Activated T-cell treated with anti-CD3 and anti-CD28 coated beads, Interleukin-2, amount 50 U/mL, for 4 hours (primary cell): ENCODE results near the gene GATAD1. TPM values are rescaled to one million over a fixed set of nuclear protein-coding genes. Genes with fewer than 3 reads are reported as not detected.
"Not testable (repeated sequence)": the region's sequence is repeated elsewhere in the genome, so short reads cannot be mapped to it uniquely, and the experiment has no call there.

Experiments used
- ATAC-seq, 2 donors: fragments of 200-7000 bp; cut with Tn5 transposase; one replicate each; pipeline ENCODE4 v1.10.0; 2021
- DNase-seq: peaks from one replicate; pipeline ENCODE4 v3.0.0-alpha.2; 2020
- H3K27me3 Mint-ChIP-seq: one replicate; pipeline ENCODE4 v1.8.0; 2021; ENCODE audit warnings: low read depth, mixed read lengths
- H3K36me3 Mint-ChIP-seq: one replicate; pipeline ENCODE4 v1.8.0; 2022; ENCODE audit warnings: mixed read lengths; ENCODE audit not compliant: insufficient read depth
- H3K4me1 Mint-ChIP-seq: one replicate; pipeline ENCODE4 v1.8.0; 2021; ENCODE audit warnings: low read depth, mixed read lengths
- H3K4me3 Mint-ChIP-seq: one replicate; pipeline ENCODE4 v1.8.0; 2021; ENCODE audit warnings: mild to moderate bottlenecking, moderate library complexity, mixed read lengths
- H3K9me3 Mint-ChIP-seq: one replicate; pipeline ENCODE4 v1.8.0; 2021; ENCODE audit warnings: mixed read lengths
- total RNA-seq, 3 donors: library from RNA; stranded (reverse); gene quantifications; one replicate each; pipeline ENCODE4 v1.2.1, GENCODE V29; 2021

The GATAD1 gene
- total RNA-seq, 3 donors from 2014 or later, result 8.4 to 12.2 (median 10.4) TPM

DNA sequence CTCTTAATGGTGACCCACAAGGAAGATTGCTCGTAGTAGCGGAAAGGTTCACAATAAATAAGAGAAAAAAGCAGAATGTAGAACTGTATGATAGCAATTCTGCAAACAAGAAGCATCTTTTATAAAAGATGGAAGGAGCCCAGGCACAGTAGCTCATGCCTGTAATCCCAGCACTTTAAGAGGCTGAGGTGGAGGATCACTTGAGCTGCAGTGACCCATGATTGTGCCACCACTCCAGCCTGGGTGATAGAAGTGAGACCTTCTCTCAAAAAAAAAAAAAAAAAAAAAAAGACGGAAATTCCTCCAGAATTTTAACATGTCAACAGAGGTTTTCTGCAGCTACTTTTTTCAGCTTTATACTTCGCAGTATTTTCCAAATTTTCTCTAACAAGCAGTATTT, 13.2 kb downstream of the GATAD1 start:
- no peaks in the 10 kb centered on the region for H3K9me3 Mint-ChIP-seq
- DNase-seq, result no peak
- no peaks in the 10 kb centered on the region for H3K4me1 Mint-ChIP-seq
- no peaks in the 10 kb centered on the region for H3K27me3 Mint-ChIP-seq
- peaks cover 11% of the 10 kb centered on the region for H3K36me3 Mint-ChIP-seq
- ATAC-seq, result no peak
- H3K4me3 Mint-ChIP-seq, result no peak overlapping the region

DNA sequence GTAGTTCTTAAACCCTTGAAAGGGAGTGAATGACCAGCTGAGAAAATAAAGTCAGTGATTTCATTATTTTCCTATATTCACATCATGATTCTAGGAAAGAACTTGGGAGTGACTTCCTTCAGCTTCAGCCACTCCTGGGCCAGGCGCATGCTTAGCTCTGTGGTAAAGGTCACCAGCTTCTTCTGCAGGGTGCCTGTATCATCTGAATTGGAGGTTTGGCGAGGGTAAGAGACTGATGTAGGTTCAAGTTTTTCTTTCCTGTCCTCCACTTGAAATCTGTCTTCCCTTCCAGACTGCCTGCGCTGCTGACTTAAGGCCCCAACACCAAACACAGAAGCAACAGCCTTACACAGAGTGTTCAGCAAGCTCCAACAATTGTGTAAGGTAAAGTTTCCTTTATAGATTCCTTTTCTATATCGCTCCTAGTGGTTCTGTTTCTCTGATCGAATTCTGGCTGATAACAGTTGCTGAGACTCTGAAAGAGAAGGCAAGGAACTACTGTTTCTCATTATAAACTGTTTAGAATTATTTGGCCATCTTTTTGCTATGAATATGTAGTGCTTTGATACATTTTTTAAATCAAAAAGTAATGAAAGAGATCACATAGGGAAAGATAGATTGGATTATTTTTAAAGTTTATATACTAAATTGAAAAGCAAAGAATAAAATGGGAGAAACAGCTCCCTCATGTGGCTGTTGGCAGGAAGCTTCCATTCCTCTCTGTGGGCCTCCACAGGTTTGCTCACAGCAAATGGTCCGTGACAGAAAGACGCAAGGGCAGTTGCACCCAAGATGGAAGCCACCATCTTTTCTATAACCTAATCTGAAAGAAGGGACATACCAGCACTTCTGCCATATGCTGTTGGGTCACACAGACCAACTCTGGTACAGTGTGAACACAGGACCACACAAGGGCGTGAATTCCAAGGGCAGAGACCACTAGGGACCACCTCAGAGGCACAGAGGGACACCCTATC, 14.0 kb downstream of the GATAD1 start:
- Mint-ChIP-seq H3K4me1 (no peaks in the 10 kb centered on the region), H3K4me3 (no peak overlapping the region), H3K36me3 (peaks cover 6% of the 10 kb centered on the region), H3K27me3 (no peaks in the 10 kb centered on the region), H3K9me3 (no peaks in the 10 kb centered on the region)
- peak; percentile 52 to 57 for ATAC-seq
- DNase-seq, result peak; percentile 7

DNA sequence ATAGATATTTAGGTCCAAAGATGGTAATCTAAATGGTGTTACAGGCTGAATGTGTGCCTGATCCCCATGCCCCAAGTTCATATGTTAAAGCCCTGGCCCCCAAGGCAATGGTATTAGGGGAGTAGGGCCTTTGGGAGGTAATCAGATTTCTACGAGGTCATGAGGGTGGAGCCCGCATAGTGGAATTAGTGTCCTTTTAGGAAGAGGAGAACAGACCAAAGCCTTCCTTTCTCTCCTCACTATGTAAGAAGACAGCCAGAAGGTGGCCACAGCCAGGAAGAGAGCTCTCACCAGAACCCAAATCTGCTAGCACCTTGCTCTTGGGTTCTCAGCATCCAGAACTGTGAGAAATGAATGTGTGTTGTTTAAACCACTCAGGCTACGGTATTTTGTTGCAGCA, 15.3 kb downstream of the GATAD1 start:
- ATAC-seq (no peak), DNase-seq (no peak)
- no peak overlapping the region for H3K4me3 Mint-ChIP-seq
- H3K9me3 Mint-ChIP-seq, result no peaks in the 10 kb centered on the region
- no peaks in the 10 kb centered on the region for H3K27me3 Mint-ChIP-seq
- H3K4me1 Mint-ChIP-seq, result no peaks in the 10 kb centered on the region
- H3K36me3 Mint-ChIP-seq, result peaks cover 4% of the 10 kb centered on the region

DNA sequence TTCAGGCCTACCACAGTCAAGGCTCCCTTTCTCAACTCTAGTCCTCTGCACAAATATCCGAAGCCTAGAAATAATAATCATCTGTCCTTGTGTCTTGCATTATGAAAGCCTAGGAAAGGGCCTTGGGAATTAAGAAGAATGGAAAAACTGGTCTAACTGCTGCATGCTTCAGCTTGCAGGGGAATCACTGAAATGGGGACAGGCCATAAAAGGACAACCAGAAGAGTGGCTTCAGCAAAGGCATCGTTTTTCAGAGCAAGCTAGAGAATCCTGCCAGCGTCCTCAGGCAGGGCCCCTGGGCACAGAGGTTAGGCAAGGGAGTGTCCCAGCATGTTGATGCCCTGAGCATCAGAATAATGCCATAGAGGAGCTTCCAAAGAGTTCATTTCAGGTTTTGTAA, 17.2 kb downstream of the GATAD1 start:
- H3K9me3 Mint-ChIP-seq, result peaks cover 4% of the 10 kb centered on the region
- ATAC-seq, result no peak
- H3K4me3 Mint-ChIP-seq, result no peak overlapping the region

DNA sequence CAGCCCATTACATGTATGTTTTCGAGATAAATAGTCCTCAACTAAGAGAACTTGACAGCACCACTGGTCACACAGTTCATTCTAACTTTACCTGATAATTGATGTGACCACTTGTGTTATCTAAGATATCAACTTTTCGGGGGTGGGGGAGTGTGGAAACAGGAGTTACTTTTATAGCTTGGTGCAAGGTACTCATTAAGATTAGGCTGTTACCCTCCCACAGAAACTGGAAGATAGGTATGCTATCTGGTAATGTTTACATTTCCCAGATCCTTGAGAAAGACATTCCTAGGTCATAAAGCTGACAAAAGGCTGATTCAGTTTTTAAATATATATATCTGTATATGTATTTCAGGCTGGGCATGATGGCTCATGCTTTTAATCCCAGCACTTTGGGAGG, 19.4 kb downstream of the GATAD1 start:
- Mint-ChIP-seq H3K4me1 (no peaks in the 10 kb centered on the region), H3K36me3 (peaks cover 16% of the 10 kb centered on the region), H3K27me3 (no peaks in the 10 kb centered on the region), H3K4me3 (no peak overlapping the region), H3K9me3 (peaks cover 4% of the 10 kb centered on the region)
- DNase-seq (no peak), ATAC-seq (no peak)

More for the DNA sequence above, 17.2 kb downstream of the GATAD1 start:
- Mint-ChIP-seq H3K36me3 (peaks cover 16% of the 10 kb centered on the region), H3K4me1 (no peaks in the 10 kb centered on the region), H3K27me3 (no peaks in the 10 kb centered on the region)
- DNase-seq, result no peak

DNA sequence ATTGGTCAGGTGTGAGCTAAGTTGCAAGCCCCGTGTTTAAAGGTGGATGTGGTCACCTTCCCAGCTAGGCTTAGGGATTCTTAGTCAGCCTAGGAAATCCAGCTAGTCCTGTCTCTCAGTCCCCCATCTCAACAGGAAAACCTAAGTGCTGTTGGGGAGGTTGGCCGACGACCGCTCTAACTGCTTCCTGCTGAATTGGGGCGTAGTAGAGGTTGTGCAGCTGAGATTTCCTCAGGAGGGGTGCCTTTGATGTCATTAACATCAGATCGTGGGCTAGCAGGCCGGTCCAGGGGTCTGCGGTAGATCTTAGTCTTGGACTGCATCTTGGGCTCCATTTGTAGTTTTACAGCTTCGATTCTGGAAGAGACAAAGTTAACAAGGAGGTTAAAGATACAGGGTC, 21.3 kb downstream of the GATAD1 start:
- not testable (repeated sequence) for ATAC-seq, H3K9me3 Mint-ChIP-seq, H3K4me1 Mint-ChIP-seq, H3K4me3 Mint-ChIP-seq, DNase-seq, H3K27me3 Mint-ChIP-seq
- peaks cover 14% of the 10 kb centered on the region for H3K36me3 Mint-ChIP-seq

DNA sequence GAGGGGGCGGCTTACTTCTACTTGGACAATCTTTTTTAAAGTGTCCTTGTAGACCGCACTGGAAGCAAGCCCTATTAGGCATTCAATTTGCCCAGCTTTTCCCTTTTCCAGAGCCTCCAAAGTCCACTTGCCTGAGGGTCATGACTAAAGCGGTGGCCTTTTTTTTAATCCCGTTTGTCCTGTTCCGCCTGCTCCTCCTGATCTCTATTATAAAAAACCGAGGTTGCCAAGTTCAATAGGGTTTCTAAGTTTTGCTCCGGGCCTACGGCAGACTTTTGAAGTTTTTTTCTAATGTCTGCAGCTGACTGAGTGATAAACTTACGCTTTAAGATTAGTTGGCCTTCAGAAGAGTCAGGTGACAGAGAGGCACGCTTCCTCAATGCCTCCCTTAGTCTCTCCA, 26.7 kb downstream of the GATAD1 start:
- DNase-seq, H3K9me3 Mint-ChIP-seq, H3K27me3 Mint-ChIP-seq, H3K36me3 Mint-ChIP-seq, ATAC-seq, H3K4me1 Mint-ChIP-seq, H3K4me3 Mint-ChIP-seq: not testable (repeated sequence)

DNA sequence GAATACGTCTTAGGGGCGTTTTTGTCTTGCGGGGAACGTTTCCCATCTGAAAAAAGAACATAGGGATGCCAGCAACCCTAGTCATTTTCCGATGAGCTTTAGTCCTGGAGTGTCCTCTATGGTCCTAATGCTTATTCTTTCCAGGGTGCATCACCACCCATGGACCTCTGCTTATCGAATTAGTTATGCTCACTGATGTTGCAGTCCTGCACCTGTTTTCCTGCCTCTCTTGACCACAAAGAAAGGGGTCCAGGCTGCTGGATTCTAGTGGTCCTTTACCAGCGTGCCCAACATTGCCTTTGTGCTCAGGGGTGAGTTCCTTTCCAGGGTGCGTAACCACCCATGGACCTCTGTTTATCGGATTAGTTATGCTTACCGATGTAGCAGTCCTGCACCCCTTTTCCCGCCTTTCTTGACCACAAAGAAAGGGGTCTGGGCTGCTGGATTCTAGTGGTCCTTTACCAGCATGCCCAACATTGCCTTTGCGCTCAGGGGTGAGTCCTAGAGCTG, 28.0 kb downstream of the GATAD1 start:
- not testable (repeated sequence) for H3K9me3 Mint-ChIP-seq, H3K4me1 Mint-ChIP-seq, ATAC-seq, H3K36me3 Mint-ChIP-seq, H3K4me3 Mint-ChIP-seq, H3K27me3 Mint-ChIP-seq, DNase-seq

DNA sequence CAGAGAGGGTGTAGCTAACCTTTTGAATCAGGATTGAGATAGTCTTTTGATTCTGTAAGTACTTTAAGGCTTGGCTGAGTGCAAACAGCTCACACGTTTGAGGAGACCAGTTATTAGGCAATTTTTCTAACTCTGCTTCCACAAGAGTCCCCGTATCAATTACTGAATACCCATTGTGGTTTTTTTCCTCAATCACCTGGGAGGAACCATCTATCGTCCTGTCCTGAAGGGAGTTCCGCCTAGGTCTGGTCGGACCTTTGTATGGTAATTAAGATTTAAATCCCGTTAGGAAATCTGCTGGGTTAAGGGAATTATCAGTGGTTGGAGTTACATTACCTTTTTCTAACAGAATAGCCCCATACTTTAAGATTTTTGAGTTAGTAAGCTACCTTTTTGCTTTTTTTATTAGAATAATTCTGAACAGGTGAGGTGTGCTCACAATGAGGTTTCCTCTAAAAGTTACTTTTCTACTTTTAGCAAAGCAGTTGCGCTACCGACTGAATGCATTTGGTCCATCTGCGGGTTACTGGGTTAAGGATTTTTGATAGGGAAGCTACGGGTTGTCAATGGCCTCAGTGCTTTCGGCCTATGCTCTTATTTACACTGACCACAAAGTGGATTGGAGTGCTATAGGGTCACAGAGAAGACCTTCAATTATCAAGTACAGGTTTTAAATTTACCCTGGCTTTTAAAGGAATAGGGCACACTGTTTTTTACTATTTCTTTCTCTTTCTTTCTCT, 28.7 kb downstream of the GATAD1 start:
- not testable (repeated sequence) for H3K4me1 Mint-ChIP-seq, H3K9me3 Mint-ChIP-seq, H3K27me3 Mint-ChIP-seq, DNase-seq, H3K4me3 Mint-ChIP-seq, H3K36me3 Mint-ChIP-seq, ATAC-seq

DNA sequence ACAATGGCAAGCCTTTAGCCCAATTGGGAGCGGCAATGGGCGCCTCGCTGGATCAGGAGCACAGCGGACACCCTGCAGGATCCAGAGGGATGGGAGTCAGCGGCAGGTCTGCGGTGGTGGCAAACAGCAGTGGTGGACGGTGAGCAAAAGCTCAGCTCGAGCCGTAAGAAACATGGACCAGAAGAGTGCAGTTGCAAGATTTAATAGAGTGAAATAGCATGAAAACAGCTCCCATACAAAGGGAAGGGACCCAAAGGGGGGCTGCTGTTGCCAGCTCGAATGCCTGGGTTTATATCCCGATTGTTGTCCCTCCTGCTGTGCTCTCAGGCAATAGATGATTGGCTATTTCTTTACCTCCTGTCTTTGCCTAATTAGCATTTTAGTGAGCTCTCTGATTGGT, 30.4 kb downstream of the GATAD1 start, which contains the start of gene ERVW-1:
TSS of gene ERVW-1 (minus strand) at position 266 of the 400 bp plus-strand sequence. CDS start 7,565 bp downstream, outside the sequence.
- H3K36me3 Mint-ChIP-seq, H3K27me3 Mint-ChIP-seq, H3K4me3 Mint-ChIP-seq, H3K4me1 Mint-ChIP-seq, H3K9me3 Mint-ChIP-seq, DNase-seq, ATAC-seq: not testable (repeated sequence)

DNA sequence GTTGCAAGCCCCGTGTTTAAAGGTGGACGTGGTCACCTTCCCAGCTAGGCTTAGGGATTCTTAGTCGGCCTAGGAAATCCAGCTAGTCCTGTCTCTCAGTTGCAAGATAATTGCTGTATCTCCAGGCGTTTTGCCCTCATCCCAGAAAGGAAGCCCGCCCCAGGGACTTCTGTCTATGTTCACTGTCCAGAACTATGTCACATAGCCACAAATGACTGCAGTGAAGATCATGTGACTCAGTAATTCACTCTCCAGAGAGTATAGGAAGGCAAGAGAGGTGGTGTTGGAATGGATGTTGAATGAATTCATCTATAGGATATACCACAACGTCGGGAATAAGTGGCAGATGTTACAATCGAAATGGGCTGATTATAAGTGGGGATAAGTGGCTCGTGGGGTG, 30.8 kb downstream of the GATAD1 start:
- ATAC-seq (no peak), DNase-seq (no peak)
- Mint-ChIP-seq H3K27me3 (no peaks in the 10 kb centered on the region), H3K4me1 (no peaks in the 10 kb centered on the region), H3K4me3 (no peak overlapping the region), H3K36me3 (no peaks in the 10 kb centered on the region), H3K9me3 (no peaks in the 10 kb centered on the region)

DNA sequence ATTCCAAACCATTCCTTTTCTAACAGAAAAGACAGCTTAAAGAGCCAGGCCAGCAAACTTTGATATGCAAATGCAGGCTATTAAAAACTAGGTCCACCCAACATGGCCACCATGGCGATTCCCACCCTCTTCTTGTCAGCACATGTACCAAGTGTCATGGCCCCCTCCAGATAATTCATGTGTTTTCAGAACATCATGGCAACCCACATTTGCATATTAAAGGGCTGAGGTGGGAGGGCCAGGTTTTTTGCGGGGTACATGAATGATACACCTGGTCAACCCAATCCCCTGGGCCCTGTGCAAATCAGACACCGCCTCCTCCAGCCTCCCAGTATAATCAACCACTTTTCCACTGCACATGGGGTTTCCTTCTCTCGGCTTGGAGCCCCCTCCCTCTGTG, 31.4 kb downstream of the GATAD1 start:
- ATAC-seq, result no peak
- H3K27me3 Mint-ChIP-seq, result no peaks in the 10 kb centered on the region
- no peak overlapping the region for H3K4me3 Mint-ChIP-seq
- H3K4me1 Mint-ChIP-seq, result no peaks in the 10 kb centered on the region
- H3K9me3 Mint-ChIP-seq, result no peaks in the 10 kb centered on the region
- no peaks in the 10 kb centered on the region for H3K36me3 Mint-ChIP-seq
- no peak for DNase-seq

DNA sequence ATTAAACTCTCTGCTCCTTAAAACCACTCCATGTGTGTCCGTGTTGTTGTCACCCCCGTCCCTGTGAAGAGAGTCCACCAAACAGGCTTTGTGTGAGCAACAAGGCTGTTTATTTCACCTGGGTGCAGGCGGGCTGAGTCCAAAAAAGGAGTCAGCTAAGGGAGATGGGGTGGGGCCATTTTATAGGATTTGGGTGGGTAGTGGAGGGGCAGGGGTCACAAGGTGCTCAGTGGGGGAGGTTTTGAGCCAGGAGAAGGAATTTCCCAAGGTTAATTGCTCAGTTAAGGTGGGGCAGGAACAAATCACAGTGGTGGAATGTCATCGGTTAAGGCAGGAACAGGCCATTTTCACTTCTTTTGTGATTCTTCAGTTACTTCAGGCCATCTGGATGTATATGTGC, 31.9 kb downstream of the GATAD1 start:
- not testable (repeated sequence) for DNase-seq, H3K4me3 Mint-ChIP-seq, H3K27me3 Mint-ChIP-seq, ATAC-seq, H3K36me3 Mint-ChIP-seq, H3K9me3 Mint-ChIP-seq, H3K4me1 Mint-ChIP-seq

DNA sequence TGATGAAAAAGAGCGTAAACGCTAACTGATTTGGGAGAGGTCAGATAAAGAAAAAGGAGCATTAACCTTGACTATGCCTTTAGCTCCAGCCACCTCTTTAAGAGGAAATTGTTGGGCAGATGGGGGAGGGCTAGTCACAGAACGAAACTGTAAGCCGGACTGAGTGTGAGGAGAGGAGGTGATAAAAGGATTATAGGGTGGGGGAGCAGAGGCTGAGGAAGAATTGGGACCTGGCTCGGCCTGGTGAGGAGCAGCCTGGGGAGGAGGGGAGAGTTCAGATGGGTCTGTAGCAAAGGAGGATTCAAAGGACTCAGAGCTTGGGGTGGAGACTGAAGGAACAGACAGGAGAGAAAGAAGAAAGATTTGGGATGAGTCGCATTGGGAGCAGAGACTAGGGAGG, 36.3 kb downstream of the GATAD1 start:
- H3K9me3 Mint-ChIP-seq, H3K4me1 Mint-ChIP-seq, DNase-seq, ATAC-seq, H3K4me3 Mint-ChIP-seq, H3K27me3 Mint-ChIP-seq: not testable (repeated sequence)
- peaks cover 11% of the 10 kb centered on the region for H3K36me3 Mint-ChIP-seq
